NCI-H2107 (cell line): ENCODE measurements around the gene CLK4.

Source experiments
- DNase-seq: peaks from one replicate; lab custom pipeline; 2025; lab: John Stamatoyannopoulos, UW

CLK4 gene

DNA sequence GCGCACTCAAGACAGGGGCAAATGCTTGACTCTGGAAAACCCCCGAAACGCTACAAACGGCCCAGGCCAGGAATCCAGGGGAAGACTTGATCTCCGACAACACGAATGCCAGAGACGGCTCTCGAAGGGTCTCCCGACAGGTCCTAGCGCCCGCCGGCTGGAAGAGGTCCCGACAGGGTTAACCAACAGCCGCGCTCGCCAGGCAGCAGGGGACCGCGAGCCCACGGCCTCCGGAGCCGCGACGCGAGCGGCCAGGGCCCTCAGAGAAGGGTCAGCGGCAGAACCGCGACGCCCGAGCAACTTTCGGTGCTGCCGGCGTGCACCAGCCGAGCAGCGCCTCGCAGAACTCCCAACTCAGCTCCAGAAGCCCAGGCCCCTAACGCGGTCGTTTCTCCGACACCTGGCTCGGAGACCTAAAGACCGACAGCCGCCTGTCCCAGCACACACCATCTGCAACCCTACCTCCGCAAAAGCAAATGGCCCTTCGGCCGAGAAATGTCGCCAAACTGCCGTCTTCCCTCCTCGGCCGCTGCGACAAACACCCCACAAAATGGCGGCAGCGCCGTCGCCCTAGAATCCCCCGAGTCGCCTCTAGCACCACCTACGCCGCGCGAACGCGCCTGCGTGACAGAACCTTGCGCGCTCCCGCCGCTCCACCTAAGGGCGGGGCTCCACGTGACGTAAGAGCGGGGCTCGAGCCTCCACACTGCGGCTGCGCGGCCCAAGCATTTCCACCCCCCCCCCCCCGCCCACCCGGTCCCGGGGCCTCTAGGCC, at the start of gene CLK4:
TSS of gene CLK4 (minus strand) at position 567 of the 775 bp plus-strand sequence. CDS start 3,634 bp downstream, outside the sequence.
- peak; percentile 56 for DNase-seq

DNA sequence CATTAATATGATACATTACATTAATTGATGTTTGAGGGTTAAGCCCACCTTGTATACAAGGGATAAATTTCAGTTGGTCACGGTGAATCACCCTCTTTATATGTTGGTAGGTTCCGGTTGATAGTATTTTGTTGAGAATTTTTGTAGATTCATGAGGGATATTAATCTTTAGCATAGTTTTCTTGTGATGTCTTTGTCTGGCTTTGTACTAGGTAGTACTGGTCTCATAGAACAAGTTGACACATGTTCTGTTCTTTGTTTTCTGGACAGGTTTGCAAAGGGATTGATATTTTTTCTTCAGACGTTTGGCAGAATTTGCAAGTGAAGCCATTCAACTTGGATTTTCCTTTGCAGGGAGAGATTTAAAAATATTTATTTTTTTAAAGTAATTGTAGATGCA, 49.1 kb upstream of the CLK4 start:
- DNase-seq = no peak

DNA sequence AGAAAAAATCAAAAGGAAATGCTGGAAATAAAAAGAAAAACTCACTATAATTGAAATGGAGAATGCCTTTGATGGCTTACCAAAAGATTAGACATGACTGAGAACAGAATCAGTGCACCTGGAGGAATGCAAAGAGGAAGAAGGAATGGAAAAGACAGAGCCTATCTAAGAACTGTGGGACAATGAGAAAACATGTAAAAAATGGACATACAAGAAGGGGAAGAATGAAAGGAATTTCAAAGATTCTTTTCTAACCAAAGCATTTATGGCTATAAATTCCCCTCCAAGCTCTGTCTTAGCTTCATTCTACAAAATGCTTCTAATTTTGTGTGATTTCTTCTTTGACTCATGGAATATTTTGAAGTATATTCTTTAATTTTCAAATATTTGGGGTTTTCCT, 47.5 kb upstream of the CLK4 start:
- no peak for DNase-seq

DNA sequence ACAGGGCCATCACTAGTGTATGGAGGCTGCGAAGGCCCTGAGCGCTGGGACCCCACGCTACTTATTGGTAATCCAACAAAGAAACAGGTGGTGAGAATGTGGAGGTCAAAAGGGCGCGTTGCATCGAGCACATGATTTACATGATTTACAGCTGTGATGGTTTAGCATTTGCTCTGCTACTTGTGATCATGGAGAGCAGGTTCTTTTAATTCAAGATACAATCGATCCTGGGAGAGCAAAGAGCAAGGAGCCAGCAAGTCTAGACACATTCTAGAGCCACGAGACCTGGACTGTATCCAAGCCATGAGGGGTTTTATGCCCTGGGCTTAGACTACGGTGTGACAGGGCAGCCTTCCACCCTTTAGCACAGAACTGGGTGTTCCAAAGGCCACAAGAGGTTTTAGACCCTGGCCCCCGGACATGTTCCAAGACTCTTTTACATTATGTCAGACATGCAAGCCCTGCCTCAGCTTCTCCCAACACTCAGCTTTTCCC, 47.0 kb upstream of the CLK4 start:
- no peak for DNase-seq

DNA sequence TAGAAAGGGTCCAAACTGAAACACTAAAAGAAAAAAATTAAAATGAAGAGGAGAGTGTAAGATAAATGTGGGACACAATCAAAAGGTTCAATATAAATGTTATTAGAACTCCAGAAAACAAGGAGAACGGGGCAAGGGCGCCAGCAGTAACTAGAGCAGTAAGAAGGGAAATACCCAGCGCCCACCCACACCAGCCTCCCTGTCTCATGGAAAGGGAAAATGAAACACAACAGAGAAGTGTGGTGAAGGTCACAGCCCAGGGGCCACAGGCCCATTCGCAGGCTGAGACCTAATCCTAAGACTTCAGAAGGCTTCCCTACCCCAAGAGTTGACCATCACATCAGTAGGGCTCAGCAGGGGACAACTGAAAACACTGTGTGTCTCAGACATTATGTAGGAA, 45.8 kb upstream of the CLK4 start:
- DNase-seq = no peak

DNA sequence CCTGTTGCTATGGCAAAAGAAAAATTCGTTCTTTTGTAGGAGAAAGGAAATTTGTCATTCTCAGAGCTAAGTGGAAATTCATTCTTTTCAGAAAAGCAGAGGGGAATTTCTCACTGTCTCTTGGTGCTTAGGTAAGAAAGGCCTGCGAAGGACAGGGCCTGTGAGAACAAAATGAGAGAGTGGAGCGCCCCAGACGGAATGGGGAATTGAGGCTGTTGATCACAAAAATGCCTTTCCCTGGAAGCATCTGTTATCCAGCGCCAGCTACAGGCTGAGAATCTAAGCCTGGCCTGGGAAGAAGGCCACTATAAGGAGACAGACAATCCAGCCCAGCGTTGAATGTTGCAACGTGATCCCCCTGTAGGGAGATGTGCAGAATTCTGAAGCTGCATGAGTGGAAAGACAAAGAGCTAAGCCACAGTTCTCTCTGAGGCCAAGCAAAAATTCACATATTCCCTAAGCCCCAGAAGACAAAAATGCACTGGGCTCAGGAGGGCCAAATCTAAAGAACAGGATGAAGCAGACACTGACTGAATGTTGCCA, 44.8 kb upstream of the CLK4 start:
- DNase-seq = no peak

DNA sequence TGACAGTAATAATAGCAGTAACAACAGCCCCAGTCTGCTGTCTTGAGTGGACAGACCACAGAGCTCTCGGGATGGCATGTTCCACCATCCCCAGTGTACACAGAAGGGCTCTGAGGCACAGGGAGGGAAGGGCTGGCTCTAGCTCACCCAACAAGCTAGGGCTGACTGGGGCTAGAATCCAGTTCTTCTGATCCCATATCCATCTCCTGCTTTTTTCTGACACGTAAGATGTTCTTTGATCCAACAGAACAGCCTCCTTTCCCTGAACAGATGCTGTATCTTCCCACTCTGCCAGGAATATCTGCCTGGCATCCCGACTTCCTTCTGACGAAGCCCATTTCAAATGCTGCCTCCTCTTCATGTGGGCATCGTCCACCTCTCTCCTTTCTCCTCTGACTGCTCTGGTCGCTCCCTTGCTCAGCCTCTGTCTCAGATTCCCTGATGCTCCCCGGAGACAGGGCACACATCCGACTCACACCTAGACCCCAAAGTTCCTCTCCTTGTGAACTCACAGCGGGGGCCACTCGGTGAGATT, 43.6 kb upstream of the CLK4 start:
- no peak for DNase-seq

DNA sequence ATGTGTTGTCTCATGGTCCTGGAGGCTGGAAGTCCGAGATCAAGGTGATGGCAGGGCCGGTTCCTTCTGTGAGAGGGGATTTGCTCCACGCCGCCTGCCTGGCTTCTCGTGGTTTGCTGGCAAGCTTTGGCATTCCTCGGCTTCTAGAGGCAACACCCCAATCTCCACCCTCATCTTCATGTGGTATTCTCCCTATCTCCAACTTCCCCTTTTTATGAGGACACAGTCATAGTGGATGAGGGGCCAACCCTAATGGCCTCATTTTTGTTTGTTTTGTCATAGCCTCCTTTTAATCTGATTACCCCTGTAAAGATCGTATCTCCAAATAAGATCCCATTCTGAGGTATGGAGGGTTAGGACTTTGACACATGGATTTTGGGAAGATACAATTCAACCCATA, 41.7 kb upstream of the CLK4 start:
- no peak for DNase-seq

DNA sequence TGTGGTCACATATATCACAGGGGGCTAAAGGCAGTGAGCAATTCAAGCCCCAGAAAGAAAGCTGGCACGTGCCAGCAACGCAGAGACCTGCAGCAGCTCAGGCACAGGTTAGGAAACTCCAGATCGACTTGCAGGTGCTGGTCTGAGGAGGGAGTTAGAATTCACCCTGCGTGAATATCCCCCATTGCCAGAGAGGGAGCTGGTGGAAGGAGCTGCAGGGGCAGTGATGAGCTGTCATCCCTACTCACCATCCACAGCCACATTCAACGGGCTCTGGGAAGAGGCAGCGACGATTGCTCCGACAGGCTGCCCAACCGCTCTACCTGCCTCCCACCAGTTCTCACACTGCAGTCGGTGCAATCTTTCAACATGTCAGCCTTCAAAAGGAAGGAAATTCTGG, 40.8 kb upstream of the CLK4 start:
- DNase-seq = no peak

DNA sequence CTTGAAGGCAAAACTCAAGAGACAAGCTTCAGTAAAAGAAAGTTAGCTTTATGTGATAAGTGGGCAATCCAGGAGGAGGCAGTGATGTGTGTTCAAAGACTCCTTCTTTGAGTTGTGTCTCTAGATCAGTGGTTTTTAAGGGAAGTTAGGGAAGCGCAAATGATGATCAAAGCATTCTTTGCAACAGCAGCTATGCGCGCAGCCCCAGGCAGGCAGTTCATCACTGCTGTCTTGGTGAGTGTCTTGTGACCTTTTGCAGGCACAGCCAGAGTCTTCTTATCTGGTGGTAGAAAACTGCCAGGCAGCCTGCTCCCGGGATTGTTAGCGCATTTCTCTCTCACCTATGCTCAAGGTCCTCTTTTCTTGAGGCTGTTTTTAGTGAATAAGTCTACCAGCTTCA, 40.3 kb upstream of the CLK4 start:
- DNase-seq = no peak

DNA sequence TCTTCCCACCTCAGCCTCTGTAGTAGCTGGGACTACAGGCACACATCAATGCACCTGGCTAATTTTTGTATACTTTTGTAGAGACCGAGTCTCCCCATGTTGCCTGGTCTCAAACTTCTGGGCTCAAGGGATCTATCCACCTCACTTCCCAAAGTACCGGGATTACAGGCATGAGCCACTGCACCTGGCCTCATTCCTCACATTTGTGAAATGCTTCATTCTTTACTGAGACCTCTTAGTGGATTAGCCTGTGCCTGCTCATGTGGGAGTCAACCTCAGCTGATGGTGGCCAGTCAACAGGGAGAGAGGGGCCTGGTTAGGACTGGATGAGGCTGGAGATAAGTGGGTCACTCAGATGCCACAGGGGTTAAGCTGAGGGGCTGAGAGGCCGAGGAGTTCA, 37.3 kb upstream of the CLK4 start:
- DNase-seq = no peak

DNA sequence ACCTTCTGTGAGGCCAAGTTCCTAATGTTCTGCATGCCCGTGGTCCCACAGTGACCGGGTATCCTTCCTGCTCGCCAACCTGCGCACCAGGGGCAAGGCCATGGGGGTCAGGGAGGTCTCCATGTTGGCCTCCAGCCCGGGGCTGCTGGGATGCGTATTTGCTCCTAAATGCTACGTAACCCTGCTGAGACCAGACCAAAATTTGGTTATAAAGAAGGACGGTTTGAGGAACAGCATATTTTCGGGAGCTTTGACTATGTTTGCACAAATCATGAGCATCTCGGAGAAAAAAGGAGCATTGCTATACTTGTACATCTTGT, 35.7 kb upstream of the CLK4 start:
- DNase-seq = no peak

DNA sequence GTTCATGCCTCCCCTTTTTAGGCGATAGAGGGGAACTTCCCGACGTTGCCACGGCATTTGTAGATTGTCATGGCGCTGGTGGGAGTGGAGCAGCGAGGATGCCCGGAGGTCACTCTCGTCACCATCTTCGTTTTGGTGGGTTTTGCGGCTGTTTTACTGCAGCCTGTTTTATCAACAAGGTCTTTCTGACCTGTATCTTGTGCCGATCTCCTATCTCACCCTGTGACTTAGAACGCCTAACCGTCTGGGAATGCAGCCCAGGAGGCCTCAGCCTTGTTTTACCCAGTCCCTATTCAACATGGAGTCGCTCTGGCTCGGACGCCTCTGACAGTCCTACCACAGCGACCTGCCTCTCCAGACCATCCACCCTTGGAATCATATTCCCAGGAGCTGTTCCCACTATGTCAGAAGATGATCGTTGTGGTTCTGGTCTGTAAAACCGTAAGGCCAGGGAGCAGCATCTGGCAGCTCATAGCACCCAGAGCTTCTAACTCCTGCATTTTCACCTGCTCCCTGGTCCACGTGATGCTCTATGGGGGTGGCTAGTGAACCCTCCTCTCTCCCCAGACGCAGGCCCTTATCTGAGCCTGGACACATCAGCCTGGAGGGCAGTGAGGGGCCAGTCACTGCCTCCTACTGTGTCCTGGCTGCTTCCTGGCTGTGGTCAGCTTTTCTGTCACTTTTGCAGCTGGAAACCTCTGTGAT, 35.1 kb upstream of the CLK4 start:
- no peak for DNase-seq

DNA sequence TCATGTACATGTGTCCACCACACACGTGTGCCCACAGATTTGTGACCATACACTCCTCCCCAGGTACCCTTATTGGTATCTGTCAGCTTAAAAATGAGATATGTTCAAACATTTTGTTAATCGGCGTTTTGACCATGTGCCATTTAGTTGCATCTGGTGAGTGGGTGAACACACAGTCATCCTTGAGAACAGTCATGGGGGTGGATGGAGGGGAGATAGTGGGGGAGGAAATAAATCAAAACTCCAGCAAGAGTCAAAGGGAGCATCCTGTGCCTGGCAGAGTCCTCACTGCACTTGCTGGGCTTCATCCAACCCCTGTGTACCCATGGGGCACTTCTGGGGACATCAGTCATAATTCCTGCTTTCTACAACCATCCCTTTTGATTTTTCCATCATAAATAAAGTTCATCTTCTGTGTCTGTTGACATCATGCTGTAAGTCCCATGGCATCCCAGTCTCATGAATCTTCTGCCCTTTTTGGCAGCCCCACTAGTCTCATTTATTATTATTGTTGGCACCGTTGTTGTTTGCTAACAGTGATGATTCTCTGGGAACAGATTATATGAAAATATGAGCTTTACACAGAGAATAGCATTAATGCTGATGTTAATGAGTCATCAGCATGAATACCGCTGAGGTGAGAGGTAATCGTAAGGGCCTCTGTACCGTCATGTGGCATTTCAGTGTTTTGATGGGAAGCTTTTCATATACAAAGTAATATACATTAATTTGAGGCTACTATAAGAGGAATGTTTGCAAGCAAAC, 24.4 kb upstream of the CLK4 start:
- DNase-seq = no peak

DNA sequence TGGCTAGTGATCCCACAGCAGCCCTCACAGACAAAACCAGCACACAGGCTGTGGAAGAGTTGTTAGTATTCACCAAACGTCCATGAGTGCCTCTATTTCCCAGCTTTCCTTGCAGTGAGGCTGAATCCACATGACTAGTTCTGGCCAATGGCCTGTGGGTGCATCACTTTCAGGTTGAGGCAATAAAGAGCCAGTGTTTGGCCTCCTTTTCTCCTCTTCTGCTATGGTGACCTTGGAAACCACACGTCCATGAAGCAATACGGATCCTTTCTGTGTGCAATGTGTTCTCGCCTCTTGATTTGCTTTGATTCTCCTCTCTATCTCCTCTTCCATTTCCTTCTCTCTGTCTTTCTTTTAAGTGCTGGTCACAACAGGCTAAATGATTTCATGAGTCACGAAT, 23.4 kb upstream of the CLK4 start:
- DNase-seq = no peak

DNA sequence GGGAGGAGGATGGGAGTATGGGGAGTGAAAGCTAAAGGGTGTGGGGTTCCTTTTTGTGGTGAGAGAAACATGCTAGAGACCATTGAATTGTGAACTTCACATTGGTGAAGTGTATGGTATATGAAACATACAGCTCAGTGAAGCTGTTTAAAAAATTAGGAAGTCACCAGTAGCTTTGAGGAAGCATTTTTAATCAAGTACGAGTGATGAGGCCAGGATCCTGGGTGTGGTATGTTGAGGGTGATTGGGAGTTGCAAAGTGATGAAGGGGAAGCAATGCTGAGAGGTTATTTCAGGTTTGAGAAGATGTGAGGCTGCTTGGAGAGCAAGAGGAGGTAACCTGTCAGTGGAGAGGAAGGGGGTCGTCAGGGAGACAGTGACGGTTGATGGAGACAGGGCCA, 22.7 kb upstream of the CLK4 start:
- DNase-seq = no peak

DNA sequence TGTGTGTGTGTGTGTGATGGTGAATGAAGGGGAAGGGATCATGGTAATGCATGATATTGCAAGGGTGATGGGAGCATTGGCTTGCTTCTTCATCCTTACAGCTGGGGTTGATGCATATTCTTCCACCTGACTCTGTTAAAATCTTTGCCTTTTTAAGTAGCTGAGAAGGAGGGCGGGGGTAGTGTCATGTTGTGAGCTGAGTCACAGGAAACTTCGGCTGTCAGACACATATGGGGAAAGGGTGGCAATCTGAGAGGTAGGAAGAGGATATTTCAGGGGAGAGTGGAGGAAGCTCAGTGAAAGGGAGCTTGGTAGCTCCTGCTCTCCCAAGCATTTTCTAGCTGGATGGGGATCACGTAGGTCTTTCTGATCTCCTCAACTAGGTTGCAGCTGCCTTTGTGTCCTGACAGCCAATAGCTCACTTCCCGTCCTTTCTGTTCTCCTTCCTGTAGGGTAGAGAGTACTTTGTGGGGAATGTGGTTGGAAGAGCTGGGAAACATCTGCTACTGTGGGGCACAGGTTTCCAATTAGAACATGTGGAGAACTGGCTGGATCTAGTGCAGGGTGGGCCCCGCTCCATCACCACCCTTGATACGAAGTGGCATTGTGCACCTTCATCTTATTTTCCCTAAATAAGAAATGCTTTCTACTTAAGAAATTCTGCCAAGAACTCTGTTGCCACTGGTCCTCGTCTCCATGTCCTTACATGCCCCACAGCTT, 18.1 kb upstream of the CLK4 start:
- DNase-seq = no peak

DNA sequence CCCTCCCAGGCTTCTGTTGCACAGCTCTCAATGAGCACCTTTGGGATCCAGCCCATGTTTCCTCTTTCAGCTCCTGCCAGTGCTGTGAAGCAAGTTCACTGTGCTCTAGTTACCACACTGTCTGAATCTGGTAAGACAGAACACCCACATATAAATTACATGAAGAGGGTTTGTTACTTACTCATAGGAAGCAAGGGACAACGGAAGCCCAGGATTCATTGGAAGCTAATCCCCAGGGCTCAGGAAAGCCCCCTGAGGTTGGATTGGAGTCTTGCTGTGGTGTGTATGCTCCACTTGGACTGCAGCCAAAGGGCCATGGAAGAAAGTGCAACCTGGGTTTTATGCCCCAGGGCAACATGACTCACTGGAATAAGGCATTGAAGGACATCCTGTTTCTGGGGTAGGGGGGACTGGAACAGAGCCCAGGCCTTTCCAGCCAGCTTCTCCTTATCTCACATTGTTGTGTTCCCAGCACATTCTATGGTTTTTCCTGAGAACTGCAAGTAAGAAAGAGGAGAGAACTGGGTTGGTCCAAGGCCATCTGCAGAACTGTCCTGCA, 15.6 kb upstream of the CLK4 start:
- no peak for DNase-seq

DNA sequence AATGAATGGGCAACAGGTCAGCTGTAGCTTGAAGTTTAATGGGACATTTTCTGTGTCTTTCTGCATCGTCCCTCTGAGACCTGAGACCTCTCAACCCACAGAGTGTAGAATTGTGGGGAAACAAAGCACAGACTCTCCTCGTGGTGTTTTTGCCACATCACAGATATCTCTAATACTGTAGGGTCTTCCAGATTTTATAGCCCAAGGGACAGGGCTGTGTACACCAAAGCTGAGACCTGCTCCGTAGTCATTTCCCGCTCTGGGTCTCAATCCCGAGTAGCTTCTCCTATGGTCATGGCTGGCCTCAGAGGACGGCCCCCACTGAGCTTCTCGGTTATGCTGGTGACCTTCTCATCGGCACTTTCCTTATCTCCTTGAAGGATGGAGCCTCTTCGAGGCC, 14.9 kb upstream of the CLK4 start:
- DNase-seq = no peak

DNA sequence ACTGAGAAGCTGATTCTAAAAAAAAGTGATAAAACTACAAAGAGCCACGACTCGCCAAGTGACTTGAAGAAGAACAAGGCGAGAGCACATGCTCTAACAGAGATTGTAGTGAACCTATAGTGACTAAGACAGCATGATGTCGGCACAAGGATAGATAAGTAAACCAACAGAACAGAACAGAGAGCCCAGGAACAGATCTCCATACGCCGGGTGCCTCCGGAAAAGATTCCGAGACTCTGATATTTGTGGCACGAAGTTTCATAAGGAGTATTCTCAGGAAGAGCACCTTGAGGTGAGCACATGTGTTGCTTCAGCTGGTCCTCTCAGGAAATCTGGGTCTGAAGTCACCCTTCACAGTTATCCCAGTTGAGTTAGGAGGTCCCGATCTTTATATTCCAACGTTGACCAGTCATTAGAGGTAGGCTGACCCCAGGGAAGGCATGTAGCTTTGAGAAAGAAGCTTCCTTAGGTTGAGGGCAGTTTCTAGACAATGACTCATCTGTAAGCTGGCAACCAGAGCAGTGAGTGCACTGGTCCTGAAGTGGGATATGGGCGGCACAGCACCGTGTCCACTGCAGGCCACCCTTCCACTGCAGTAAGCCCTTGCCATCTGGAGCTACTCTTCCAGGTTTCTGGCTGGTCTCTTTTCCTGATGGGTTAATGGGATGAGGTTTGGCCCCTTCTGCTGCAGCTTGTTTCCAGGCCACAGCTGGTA, 13.6 kb upstream of the CLK4 start:
- DNase-seq = no peak
